Fibroblast of skin of scalp (primary cell): Measurements from ENCODE around the gene COA3. TPM values are rescaled to one million over a fixed set of nuclear protein-coding genes. Genes with fewer than 3 reads are reported as not detected.

Experiments used
- DNase-seq: peaks from one replicate; pipeline ENCODE4 v3.0.0-alpha.2; 2013
- polyA plus RNA-seq, 2 experiments: library from polyadenylated mRNA; unstranded; fragments of 120-200 nt; gene quantifications; one replicate each; pipeline ENCODE4 v1.2.1, GENCODE V29; 2013; ENCODE audit not compliant: insufficient read length in 2 of 2

Gene COA3
- polyA plus RNA-seq (2013, experiment 1 of 2; ENCODE audit: insufficient read length), result 47.8 TPM
- polyA plus RNA-seq (2013, experiment 2 of 2; ENCODE audit: insufficient read length), result 46.5 TPM

- DNase-seq, result peak; percentile 90
Measured at GRCh38 chr17:42798383-42799380, at the start of gene COA3, which contains the start of gene CNTD1. Gene COA3 (minus strand): TSS chr17:42798704. CDS start chr17:42798681, 23 bp downstream. Gene CNTD1 (plus strand): TSS chr17:42798861. CDS start chr17:42799068, 207 bp downstream.

GRCh38 chr17:42848093-42848492, 49.6 kb upstream of the COA3 start:
- no peak for DNase-seq

GRCh38 chr17:42846594-42847280, 48.2 kb upstream of the COA3 start:
- peak; percentile 27 for DNase-seq

- DNase-seq, result no peak
Measured at GRCh38 chr17:42845918-42846593, 47.6 kb upstream of the COA3 start.

GRCh38 chr17:42845556-42845917, 47.0 kb upstream of the COA3 start:
- no peak for DNase-seq

GRCh38 chr17:42844761-42845555, 46.5 kb upstream of the COA3 start:
- no peak for DNase-seq

GRCh38 chr17:42844271-42844670, 45.8 kb upstream of the COA3 start, which contains the start of gene AOC2:
Gene AOC2 (plus strand): TSS chr17:42844580. CDS start chr17:42844627, 47 bp downstream.
- DNase-seq, result no peak

GRCh38 chr17:42843358-42843934, 44.9 kb upstream of the COA3 start:
- peak; percentile 65 for DNase-seq

- no peak for DNase-seq
Measured at GRCh38 chr17:42841975-42842685, 43.6 kb upstream of the COA3 start.

- no peak for DNase-seq
Measured at GRCh38 chr17:42835732-42836131, 37.2 kb upstream of the COA3 start.

GRCh38 chr17:42833767-42834422, 35.4 kb upstream of the COA3 start:
- DNase-seq, result no peak

GRCh38 chr17:42832934-42833766, 34.6 kb upstream of the COA3 start, which contains the start of gene PSME3:
Gene PSME3 (plus strand): TSS chr17:42833397. CDS start chr17:42833632, 235 bp downstream.
- DNase-seq, result peak; percentile 90

GRCh38 chr17:42832213-42832933, 33.9 kb upstream of the COA3 start:
- DNase-seq, result no peak

GRCh38 chr17:42830971-42831370, 32.5 kb upstream of the COA3 start:
- no peak for DNase-seq

- no peak for DNase-seq
Measured at GRCh38 chr17:42827472-42827871, 29.0 kb upstream of the COA3 start.

- no peak for DNase-seq
Measured at GRCh38 chr17:42821176-42821575, 22.7 kb upstream of the COA3 start.

GRCh38 chr17:42819939-42820535, 21.5 kb upstream of the COA3 start:
- peak; percentile 62 for DNase-seq

GRCh38 chr17:42818379-42818778, 19.9 kb upstream of the COA3 start:
- no peak for DNase-seq
